ENCODE data around the gene EXOC6B. TPM values are rescaled to one million over a fixed set of nuclear protein-coding genes. Genes with fewer than 3 reads are reported as not detected.

Gene EXOC6B
- total and polyA plus RNA-seq, 8 donors: 22.1 to 30.8 (median 25.9) TPM

- no peaks in the 10 kb centered on the region for H3K4me1 ChIP-seq
- ATAC-seq (no peak), DNase-seq (no peak)
- H3K4me3 ChIP-seq: no peak overlapping the region
- intact Hi-C loops (cut with DNase I): no loop called here
- no peak overlapping the region for H3K27ac ChIP-seq
- no peaks in the 10 kb centered on the region for H3K27me3 ChIP-seq
- H3K36me3 ChIP-seq: no peaks in the 10 kb centered on the region
- no peak for TF ChIP-seq CTCF (IDR thresholded peaks at IDR 0.05)
- H3K9me3 ChIP-seq: no peaks in the 10 kb centered on the region
These were observed 17.5 kb upstream of the EXOC6B start for GRCh38 chr2:72843301-72843700.

GRCh38 chr2:72841462-72842125 lies 15.8 kb upstream of the EXOC6B start:
- Histone ChIP-seq H3K36me3 (no peaks in the 10 kb centered on the region), H3K4me1 (no peaks in the 10 kb centered on the region), H3K4me3 (no peak overlapping the region), H3K27me3 (no peaks in the 10 kb centered on the region), H3K9me3 (no peaks in the 10 kb centered on the region), H3K27ac (no peak overlapping the region)
- DNase-seq (no peak), ATAC-seq (no peak)
- intact Hi-C loops (cut with DNase I): no loop called here
- TF ChIP-seq CTCF (IDR thresholded peaks at IDR 0.05): no peak

- Histone ChIP-seq H3K27ac (no peak overlapping the region), H3K36me3 (no peaks in the 10 kb centered on the region), H3K4me3 (no peak overlapping the region), H3K27me3 (no peaks in the 10 kb centered on the region), H3K4me1 (no peaks in the 10 kb centered on the region), H3K9me3 (no peaks in the 10 kb centered on the region)
- no peak for TF ChIP-seq CTCF (IDR thresholded peaks at IDR 0.05)
- intact Hi-C loops (cut with DNase I): no loop called here
- ATAC-seq (no peak), DNase-seq (no peak)
These were observed 14.2 kb upstream of the EXOC6B start for GRCh38 chr2:72840066-72840465.

GRCh38 chr2:72837171-72837570 lies 11.3 kb upstream of the EXOC6B start:
- no peaks in the 10 kb centered on the region for H3K27me3 ChIP-seq
- ATAC-seq (no peak), DNase-seq (no peak)
- TF ChIP-seq CTCF (IDR thresholded peaks at IDR 0.05): no peak
- no peak overlapping the region for H3K27ac ChIP-seq
- H3K36me3 ChIP-seq: no peaks in the 10 kb centered on the region
- no peaks in the 10 kb centered on the region for H3K9me3 ChIP-seq
- H3K4me3 ChIP-seq: no peak overlapping the region
- intact Hi-C loops (cut with DNase I): no loop called here
- H3K4me1 ChIP-seq: no peaks in the 10 kb centered on the region

GRCh38 chr2:72835403-72835802 lies 9.6 kb upstream of the EXOC6B start:
- Histone ChIP-seq H3K27ac (no peak overlapping the region), H3K9me3 (no peaks in the 10 kb centered on the region), H3K4me1 (no peaks in the 10 kb centered on the region), H3K36me3 (no peaks in the 10 kb centered on the region), H3K27me3 (no peaks in the 10 kb centered on the region), H3K4me3 (no peak overlapping the region)
- intact Hi-C loops (cut with DNase I): no loop called here
- DNase-seq (no peak), ATAC-seq (no peak)
- TF ChIP-seq CTCF (IDR thresholded peaks at IDR 0.05): no peak
